GM21526 (cell line): ENCODE data around the gene CHURC1.
"Not testable (repeated sequence)": the region's sequence is repeated elsewhere in the genome, so short reads cannot be mapped to it uniquely, and the experiment has no call there.

Source experiments
- ATAC-seq: cut with Tn5 transposase; IDR thresholded peaks from one replicate; pipeline ENCODE4 v1.9.1; 2021; ENCODE audit warnings: moderate library complexity; ENCODE audit not compliant: unreplicated experiment, low FRiP score

The CHURC1 gene

DNA sequence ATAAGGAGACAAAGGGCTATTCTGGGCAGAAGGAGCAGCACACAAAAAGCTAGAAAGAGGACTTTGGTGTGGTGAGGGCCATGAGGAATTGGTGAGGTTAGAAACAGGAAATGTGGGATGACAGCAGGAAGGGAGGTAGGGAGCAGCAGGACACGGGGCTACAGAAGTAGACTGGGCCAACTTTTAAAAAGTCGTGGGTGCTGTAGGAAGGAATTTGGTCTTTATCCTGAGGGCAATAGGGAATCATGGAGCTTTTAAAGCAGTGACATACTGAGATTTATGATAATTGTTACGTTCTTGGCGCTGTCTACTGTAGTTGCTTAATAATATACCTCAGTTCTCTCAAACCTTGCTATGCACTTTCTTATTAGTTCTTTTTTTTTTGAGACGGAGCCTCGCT is 8.2 kb upstream of the CHURC1 start:
- ATAC-seq: no peak

DNA sequence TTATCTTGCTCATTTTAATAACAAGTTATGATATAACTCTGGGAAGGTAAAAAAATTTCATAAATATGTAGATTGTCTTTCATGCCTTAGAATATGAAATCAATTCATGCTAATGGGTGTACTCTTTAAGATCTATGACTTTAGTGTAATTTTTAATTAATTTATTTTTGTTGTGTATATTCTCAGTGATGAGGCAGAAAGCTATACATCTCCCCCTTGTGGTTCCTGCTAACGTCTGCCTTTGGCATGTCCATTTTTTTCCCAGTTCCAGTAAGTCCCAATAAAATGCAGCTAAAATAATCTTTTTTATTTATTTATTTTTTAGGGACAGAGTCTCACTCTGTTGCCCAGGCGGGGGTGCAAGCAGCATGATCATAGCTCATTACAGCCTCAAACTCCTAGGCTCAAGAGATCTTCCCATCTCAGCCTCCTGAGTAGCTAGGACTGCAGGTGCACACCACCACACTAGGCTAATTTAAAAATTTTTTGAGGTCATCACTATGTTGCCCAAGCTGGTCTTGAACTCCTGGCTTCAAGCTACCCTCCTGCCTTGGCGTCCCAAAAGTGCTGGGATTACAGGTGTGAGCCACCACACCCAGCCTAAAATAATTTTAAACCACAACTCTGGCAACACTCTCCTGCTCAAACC is 3.3 kb upstream of the CHURC1 start:
- no peak for ATAC-seq

DNA sequence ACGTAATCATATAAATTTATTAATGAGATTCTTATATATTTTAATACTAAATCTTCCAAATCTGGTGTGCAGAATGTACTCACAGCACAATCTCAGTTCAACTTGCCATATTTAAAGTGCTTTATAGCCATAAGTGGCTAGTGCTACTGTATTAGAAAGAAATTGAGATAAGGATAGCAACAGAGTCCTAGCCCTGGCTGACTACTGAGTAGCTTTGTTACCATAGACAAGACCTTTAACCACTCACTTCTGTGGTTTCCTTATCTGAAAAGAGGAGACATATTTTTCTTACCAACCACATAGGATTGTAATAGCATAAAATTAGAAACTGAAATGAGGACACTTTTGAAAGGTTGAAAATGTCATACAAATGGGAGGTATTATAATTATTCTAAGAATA is 2.0 kb upstream of the CHURC1 start:
- no peak for ATAC-seq

DNA sequence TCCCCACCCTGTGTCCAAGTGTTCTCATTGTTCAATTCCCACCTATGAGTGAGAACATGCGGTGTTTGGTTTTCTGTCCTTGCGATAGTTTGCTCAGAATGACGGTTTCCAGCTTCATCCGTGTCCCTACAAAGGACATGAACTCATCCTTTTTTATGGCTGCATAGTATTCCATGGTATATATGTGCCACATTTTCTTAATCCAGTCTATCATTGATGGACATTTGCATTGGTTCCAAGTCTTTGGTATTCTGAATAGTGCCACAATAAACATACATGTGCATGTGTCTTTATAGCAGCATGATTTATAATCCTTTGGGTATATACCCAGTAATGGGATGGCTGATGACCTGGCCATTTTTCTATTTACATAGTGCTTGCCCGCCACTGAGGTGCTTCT is 778 bp upstream of the CHURC1 start:
- not testable (repeated sequence) for ATAC-seq

DNA sequence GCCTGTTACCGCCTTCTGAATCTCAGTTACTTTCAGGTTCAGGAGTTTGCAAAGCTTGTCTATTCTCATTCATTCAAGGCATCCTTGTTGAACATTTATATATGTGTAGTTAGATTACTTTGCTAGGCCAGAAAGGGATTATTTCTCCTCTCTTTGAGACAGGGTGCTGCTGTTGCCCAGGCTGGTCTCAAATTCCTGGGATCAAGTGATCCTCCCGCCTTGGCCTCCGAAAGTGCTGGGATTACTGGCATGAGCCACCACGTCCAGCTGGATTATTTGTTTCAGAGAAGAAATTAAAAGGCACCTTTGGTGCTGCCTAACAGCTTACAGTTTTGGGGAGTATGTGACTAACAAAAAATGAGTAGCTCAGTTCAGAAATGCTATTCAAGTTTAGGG is 772 bp downstream of the CHURC1 start:
- ATAC-seq: no peak

DNA sequence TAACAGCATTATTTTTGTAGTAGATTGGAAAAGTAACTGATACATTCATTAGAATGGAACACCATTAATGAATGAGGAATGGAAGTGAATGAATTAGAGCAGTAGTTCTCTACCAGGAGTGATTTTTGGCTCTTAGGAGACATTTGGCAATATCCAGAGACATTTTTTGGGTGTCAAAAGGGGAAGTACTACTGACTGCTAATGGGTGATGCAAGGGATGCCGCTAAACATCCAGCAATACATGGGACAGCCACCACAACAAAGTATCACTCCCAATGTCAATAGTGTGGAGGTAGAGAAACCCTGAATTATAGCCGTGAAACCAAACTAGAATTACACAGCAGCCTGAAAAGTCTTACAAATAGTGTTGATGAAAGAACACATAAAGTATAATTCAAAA is 1.5 kb downstream of the CHURC1 start:
- no peak for ATAC-seq

- no peak for ATAC-seq
Measured at GRCh38 chr14:64918216-64918615, 4.0 kb downstream of the CHURC1 start.

DNA sequence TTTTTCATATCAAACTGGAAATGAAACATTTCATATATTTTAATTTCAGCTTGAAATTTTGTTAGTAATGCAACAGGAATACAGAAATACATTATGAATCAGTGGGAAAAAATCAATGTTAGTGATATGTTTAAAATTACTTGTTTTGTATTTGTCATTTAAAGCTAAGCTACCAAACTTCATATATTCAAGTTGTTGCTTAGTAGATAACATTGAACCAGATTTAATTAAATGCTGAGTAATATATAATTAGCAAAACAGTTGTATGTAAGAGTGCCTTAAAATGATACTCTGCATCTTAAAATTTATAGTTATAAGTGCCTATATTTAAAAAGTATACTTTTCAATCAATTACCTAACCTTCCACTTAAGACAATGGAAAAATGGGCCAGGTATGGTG is 5.0 kb downstream of the CHURC1 start:
- no peak for ATAC-seq

GRCh38 chr14:64919618-64920017 is 5.4 kb downstream of the CHURC1 start:
- no peak for ATAC-seq

GRCh38 chr14:64920465-64920864 is 6.2 kb downstream of the CHURC1 start:
- no peak for ATAC-seq

DNA sequence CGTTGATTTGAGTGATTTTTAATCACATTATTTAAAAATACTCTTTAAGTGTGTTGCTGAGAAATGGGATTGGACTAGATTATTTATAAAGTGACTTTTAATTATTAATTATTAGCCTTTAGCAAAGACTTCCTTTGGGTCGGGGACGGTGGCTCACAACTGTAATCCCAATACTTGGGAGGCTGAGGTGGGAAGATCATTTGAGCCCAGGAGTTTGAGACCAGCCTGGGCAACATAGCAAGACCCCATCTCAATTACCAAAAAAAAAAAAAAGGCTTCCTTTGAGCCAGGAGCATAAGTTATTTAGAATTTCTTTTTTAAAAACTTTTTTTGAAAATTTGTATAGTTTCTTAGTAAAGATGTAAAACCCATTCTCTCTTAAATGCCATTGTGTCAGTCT is 8.8 kb downstream of the CHURC1 start:
- no peak for ATAC-seq

- ATAC-seq: no peak
Measured at GRCh38 chr14:64926398-64926995, 12.2 kb downstream of the CHURC1 start.

DNA sequence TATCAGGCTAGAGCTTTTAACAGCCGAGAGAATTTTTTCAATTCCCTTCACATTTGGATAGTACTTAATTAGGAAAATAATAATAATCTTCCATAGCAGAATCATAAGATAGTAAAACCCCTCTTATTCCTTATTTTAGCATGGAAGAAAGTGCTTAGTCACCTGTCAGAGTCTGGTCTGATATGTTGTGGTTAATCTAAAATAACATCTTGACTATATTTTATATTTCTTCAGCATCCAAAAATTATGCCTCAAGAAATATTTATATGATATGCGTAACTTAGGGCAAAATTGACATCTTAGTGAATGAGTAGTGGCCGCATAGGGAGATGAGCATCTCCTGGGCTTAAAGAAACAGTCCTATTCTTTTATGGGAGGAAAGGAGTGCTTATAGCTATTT is 12.8 kb downstream of the CHURC1 start:
- ATAC-seq: no peak

DNA sequence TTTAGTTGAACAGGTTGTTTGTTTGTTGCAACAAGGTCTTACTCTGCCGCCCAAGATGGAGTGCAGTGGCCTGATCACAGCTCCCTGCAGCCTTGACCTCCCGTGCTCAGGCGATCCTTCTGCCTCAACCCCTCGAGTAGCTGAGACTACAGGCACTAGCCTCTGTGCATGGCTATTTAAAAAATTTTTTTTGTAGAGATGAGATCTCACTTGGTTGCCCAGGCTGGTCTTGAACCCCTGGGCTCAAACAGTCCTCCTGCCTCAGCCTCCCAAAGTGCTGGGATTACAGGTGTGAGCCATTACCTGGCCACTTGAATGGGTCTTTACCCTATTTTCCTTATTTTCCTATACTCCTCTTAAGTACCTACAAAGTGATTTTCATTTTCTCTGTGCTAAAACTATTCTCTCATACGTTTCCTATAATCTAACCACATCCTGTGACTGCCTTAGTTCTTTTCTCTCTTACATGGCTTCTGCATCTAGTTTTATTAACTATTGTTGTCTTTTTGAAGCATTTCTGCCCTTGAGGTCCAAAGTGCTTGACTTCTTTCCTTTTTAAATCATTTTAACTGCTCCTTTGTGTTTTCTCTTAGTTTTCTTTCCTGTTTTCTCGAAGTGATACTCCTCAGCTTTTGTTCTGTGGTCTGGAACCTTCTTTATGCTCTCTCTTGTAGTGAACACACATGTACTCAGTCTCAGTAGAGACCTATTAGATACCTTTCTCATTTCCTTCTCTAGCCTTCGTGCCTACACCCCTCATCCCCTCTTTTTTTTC is 14.2 kb downstream of the CHURC1 start:
- ATAC-seq: peak; percentile 76

DNA sequence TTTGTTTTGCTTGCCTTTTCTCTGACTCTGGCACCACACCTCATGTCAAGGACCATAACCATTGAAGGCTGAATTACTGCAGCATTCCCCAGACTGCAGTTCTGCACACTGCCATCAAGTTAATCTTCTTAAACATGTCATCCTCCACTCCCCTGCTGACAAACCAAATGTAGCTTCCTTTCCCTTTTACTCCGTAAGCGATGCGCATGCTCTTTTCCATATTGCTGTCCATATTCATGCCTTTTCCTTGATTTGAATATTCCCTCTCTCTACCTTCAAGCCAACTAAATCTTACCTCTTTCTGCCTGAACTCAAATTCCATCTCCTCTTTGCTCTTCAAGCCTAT is 14.7 kb downstream of the CHURC1 start:
- no peak for ATAC-seq

DNA sequence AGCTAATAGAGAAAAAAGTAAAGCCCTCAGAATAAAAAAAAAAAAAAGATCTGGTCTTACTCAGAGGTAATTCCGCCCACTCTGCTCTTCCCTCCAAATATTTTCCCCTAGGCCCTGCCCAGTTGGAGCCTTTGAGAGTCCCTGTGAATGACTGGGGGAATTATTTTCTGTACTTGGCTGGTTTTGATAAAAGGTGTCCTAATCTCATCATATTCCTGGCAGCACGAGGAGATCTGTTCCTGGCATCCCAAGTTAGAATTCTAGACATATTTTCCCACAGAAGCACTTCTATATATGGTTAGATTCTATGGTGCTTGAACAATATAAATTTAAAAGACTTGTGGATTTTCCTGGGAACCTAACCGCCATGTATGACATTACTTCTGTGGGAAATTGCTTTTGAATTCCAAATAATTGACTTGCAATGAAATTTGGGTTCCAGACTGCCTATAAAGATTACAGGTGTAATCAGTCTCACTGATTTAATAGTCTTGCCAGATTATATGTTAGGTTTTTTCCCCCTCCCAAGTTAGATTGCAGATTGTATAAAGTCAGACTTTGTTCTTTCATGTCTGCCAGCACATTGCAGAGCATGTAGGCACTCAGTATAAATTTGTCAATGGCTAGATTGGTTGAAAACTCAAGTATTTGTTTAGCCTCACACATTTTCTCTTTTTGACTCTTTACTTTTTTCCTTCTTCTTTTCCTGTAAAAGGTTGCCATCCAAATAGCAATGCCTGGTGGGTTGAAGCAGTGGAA is 16.0 kb downstream of the CHURC1 start:
- ATAC-seq: no peak

DNA sequence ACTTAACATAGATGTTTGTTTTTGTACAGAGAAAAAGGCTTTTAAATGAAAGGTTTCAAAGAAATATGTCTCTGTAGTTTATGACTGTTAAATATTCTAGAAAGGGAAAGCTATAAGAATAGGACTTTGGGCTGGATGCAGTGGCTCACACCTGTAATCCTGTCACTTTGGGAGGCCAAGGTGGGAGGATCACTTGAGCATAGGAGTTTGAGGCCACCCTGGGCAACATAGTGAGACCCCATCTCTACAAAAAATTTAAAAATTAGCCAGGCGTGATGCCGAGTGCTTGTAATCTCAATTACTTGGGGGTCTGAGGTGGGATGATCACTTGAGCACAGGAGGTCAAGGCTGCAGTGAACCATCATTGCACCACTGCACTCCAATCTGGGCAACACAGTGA is 16.9 kb downstream of the CHURC1 start:
- ATAC-seq: no peak

DNA sequence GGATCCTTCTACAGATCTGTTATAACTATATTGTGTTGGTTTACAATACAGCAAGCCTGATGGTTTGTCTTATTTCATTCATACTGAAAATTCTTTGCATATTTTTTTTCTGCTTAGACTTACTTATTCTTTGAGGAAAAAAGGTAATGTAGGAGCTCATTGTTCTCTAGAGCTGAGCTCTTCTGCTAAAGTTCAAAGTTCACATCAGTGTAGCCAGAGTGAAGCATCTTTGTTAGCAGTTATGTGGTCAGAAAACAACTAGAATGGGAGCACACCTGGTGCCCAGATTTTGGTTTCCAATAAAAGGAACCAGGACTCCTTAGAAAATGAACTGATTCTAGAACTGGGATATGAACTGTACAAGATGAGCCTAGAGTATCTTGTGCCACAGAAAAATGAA is 18.0 kb downstream of the CHURC1 start:
- no peak for ATAC-seq

GRCh38 chr14:64934338-64934929 is 20.2 kb downstream of the CHURC1 start:
- ATAC-seq: no peak

DNA sequence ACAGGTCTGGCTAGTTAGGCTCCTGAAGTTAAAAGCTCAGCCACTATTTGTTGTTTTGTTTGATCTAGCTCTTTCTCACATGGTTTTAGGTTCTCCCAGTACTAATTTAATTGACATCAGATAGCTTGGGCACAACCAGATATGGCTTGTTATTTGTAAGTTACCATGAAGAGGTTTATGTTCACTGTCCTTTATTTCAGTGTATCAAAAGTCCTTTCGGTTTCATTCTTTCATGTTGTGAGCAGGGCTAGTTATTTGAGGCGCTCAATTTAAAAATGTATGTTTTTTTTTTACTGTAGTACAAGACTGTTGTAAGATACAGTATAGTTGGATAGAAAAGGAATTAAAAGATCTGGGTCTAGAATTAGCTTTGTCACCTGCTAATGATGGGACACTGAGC is 21.3 kb downstream of the CHURC1 start:
- no peak for ATAC-seq
